ENCODE measurements around the gene SRSF2. TPM values are rescaled to one million over a fixed set of nuclear protein-coding genes. Genes with fewer than 3 reads are reported as not detected.

SRSF2 gene
- total and polyA plus RNA-seq, 7 donors = 57.9 to 135 (median 108) TPM

GRCh38 chr17:76716839-76717215 lies 20.3 kb downstream of the SRSF2 start:
- WGBS, 3 donors = 63 to 73% (median 64%) methylated on average over 6 of the region's 6 CpGs
- Histone ChIP-seq H3K27me3 (ENCODE audit: insufficient read depth in 3 of 3, low read length in 2 of 3) (no peaks in the 10 kb centered on the region), H3K4me3 (no peak overlapping the region), H3K36me3 (ENCODE audit: insufficient read depth in 1 of 2, low read depth in 1 of 2) (peaks cover 8 to 91% of the 10 kb centered on the region in 2 donors), H3K4me1 (peaks cover 42% of the 10 kb centered on the region), H3K9me3 (no peaks in the 10 kb centered on the region), H3K27ac (peak overlapping the region; percentile 89)
- ATAC-seq = no peak
- DNase-seq = peak in 1 of 2 donors; percentile 26
- TF ChIP-seq CTCF (IDR thresholded peaks at IDR 0.05) = no peak
- intact Hi-C loops (cut with DNase I) = no loop called here

- no peak for TF ChIP-seq CTCF (IDR thresholded peaks at IDR 0.05)
- intact Hi-C loops (cut with DNase I) = no loop called here
- ATAC-seq (peak; percentile 87 to 94 (median 92)), DNase-seq (peak; percentile 72 to 76)
- no peaks in the 10 kb centered on the region for H3K27me3 ChIP-seq (ENCODE audit: insufficient read depth in 3 of 3, low read length in 2 of 3)
- peak overlapping the region; percentile 89 for H3K27ac ChIP-seq
- 55 to 69% (median 66%) methylated on average over 13 of the region's 13 CpGs for WGBS, 3 donors
- peaks cover 8 to 86% of the 10 kb centered on the region in 2 donors for H3K36me3 ChIP-seq (ENCODE audit: insufficient read depth in 1 of 2, low read depth in 1 of 2)
- H3K4me1 ChIP-seq = peaks cover 47% of the 10 kb centered on the region
- peak overlapping the region; percentile 13 for H3K4me3 ChIP-seq
- H3K9me3 ChIP-seq = no peaks in the 10 kb centered on the region
Observed at GRCh38 chr17:76716146-76716838, 20.8 kb downstream of the SRSF2 start.

- intact Hi-C loops (cut with DNase I) = no loop called here
- H3K9me3 ChIP-seq = no peaks in the 10 kb centered on the region
- no peak for TF ChIP-seq CTCF (IDR thresholded peaks at IDR 0.05)
- 89 to 98% (median 93%) methylated on average over 2 of the region's 2 CpGs for WGBS, 3 donors
- H3K4me3 ChIP-seq = peak overlapping the region; percentile 10
- peaks cover 42% of the 10 kb centered on the region for H3K4me1 ChIP-seq
- ATAC-seq (no peak), DNase-seq (peak in 1 of 2 donors; percentile 48)
- peaks cover 8 to 77% of the 10 kb centered on the region in 2 donors for H3K36me3 ChIP-seq (ENCODE audit: insufficient read depth in 1 of 2, low read depth in 1 of 2)
- H3K27me3 ChIP-seq (ENCODE audit: insufficient read depth in 3 of 3, low read length in 2 of 3) = no peaks in the 10 kb centered on the region
- peak overlapping the region; percentile 89 for H3K27ac ChIP-seq
Observed at GRCh38 chr17:76715496-76715830, 21.7 kb downstream of the SRSF2 start.

- H3K36me3 ChIP-seq (ENCODE audit: insufficient read depth in 1 of 2, low read depth in 1 of 2) = peaks cover 6 to 72% of the 10 kb centered on the region in 2 donors
- DNase-seq (peak; percentile 70 to 78), ATAC-seq (no peak)
- H3K9me3 ChIP-seq = no peaks in the 10 kb centered on the region
- H3K27me3 ChIP-seq (ENCODE audit: insufficient read depth in 3 of 3, low read length in 2 of 3) = no peaks in the 10 kb centered on the region
- WGBS, 3 donors = 28 to 52% (median 37%) methylated on average over 4 of the region's 4 CpGs
- peak overlapping the region; percentile 89 for H3K27ac ChIP-seq
- H3K4me3 ChIP-seq = no peak overlapping the region
- intact Hi-C loops (cut with DNase I) = loop anchor here in 1 of 2 donors (5.0 kb wide), 1 partner anchor 158 kb away; no protein-coding TSS in a partner anchor
- peaks cover 42% of the 10 kb centered on the region for H3K4me1 ChIP-seq
- TF ChIP-seq CTCF (IDR thresholded peaks at IDR 0.05) = peak; percentile 81
Observed at GRCh38 chr17:76714822-76715495, 22.2 kb downstream of the SRSF2 start.
